Measurements from ENCODE around the gene CHD6.
A peak's percentile ranks its signal among the peaks of the same experiment; 100 is the strongest.

Gene CHD6

GRCh38 chr20:41453010-41453950 lies 164.9 kb downstream of the CHD6 start:
- no peak overlapping the region for H3K4me3 ChIP-seq (ENCODE audit: low read length)
- no peak for DNase-seq (ENCODE audit: low read depth, low spot score)

GRCh38 chr20:41452226-41452625 lies 166.0 kb downstream of the CHD6 start:
- no peak overlapping the region for H3K4me3 ChIP-seq (ENCODE audit: low read length)
- DNase-seq (ENCODE audit: low read depth, low spot score), result no peak

GRCh38 chr20:41447006-41447405 lies 171.2 kb downstream of the CHD6 start:
- H3K4me3 ChIP-seq (ENCODE audit: low read length), result no peak overlapping the region
- no peak for DNase-seq (ENCODE audit: low read depth, low spot score)

- DNase-seq (ENCODE audit: low read depth, low spot score), result no peak
- H3K4me3 ChIP-seq (ENCODE audit: low read length), result no peak overlapping the region
These were observed 171.7 kb downstream of the CHD6 start for GRCh38 chr20:41446456-41446855.

GRCh38 chr20:41444821-41445220 lies 173.4 kb downstream of the CHD6 start:
- no peak overlapping the region for H3K4me3 ChIP-seq (ENCODE audit: low read length)
- DNase-seq (ENCODE audit: low read depth, low spot score), result no peak

- H3K4me3 ChIP-seq (ENCODE audit: low read length), result no peak overlapping the region
- no peak for DNase-seq (ENCODE audit: low read depth, low spot score)
These were observed 174.5 kb downstream of the CHD6 start for GRCh38 chr20:41443691-41444090.

- DNase-seq (ENCODE audit: low read depth, low spot score), result no peak
- H3K4me3 ChIP-seq (ENCODE audit: low read length), result no peak overlapping the region
These were observed 177.3 kb downstream of the CHD6 start for GRCh38 chr20:41440882-41441281.

GRCh38 chr20:41437836-41438235 lies 180.3 kb downstream of the CHD6 start:
- DNase-seq (ENCODE audit: low read depth, low spot score), result no peak
- no peak overlapping the region for H3K4me3 ChIP-seq (ENCODE audit: low read length)

- no peak overlapping the region for H3K4me3 ChIP-seq (ENCODE audit: low read length)
- DNase-seq (ENCODE audit: low read depth, low spot score), result peak; percentile 58
These were observed 181.5 kb downstream of the CHD6 start for GRCh38 chr20:41436679-41437078.

- no peak overlapping the region for H3K4me3 ChIP-seq (ENCODE audit: low read length)
- no peak for DNase-seq (ENCODE audit: low read depth, low spot score)
These were observed 185.0 kb downstream of the CHD6 start for GRCh38 chr20:41433203-41433602.

GRCh38 chr20:41432746-41433145 lies 185.4 kb downstream of the CHD6 start:
- DNase-seq (ENCODE audit: low read depth, low spot score), result no peak

GRCh38 chr20:41428285-41428684 lies 189.9 kb downstream of the CHD6 start:
- H3K4me3 ChIP-seq (ENCODE audit: low read length), result no peak overlapping the region
- DNase-seq (ENCODE audit: low read depth, low spot score), result peak; percentile 62

More at GRCh38 chr20:41432746-41433145, 185.4 kb downstream of the CHD6 start:
- no peak overlapping the region for H3K4me3 ChIP-seq (ENCODE audit: low read length)

GRCh38 chr20:41427833-41428232 lies 190.3 kb downstream of the CHD6 start:
- H3K4me3 ChIP-seq (ENCODE audit: low read length), result no peak overlapping the region
- DNase-seq (ENCODE audit: low read depth, low spot score), result no peak

GRCh38 chr20:41426976-41427375 lies 191.2 kb downstream of the CHD6 start:
- DNase-seq (ENCODE audit: low read depth, low spot score), result no peak
- no peak overlapping the region for H3K4me3 ChIP-seq (ENCODE audit: low read length)

- H3K4me3 ChIP-seq (ENCODE audit: low read length), result no peak overlapping the region
- DNase-seq (ENCODE audit: low read depth, low spot score), result no peak
These were observed 191.9 kb downstream of the CHD6 start for GRCh38 chr20:41426086-41426830.

- DNase-seq (ENCODE audit: low read depth, low spot score), result peak; percentile 67
- H3K4me3 ChIP-seq (ENCODE audit: low read length), result no peak overlapping the region
These were observed 192.8 kb downstream of the CHD6 start for GRCh38 chr20:41425180-41425884.

GRCh38 chr20:41424546-41424945 lies 193.6 kb downstream of the CHD6 start:
- no peak overlapping the region for H3K4me3 ChIP-seq (ENCODE audit: low read length)
- no peak for DNase-seq (ENCODE audit: low read depth, low spot score)

GRCh38 chr20:41424011-41424410 lies 194.2 kb downstream of the CHD6 start:
- DNase-seq (ENCODE audit: low read depth, low spot score), result no peak
- no peak overlapping the region for H3K4me3 ChIP-seq (ENCODE audit: low read length)

GRCh38 chr20:41422953-41423352 lies 195.2 kb downstream of the CHD6 start:
- H3K4me3 ChIP-seq (ENCODE audit: low read length), result no peak overlapping the region
- no peak for DNase-seq (ENCODE audit: low read depth, low spot score)
